Caco-2 (cell line): ENCODE results near the gene DENND1A. TPM values are rescaled to one million over a fixed set of nuclear protein-coding genes. Genes with fewer than 3 reads are reported as not detected.

Source experiments
- BruUV-seq: library from RNA; stranded (reverse); fragments of 400-500 nt; replicated peaks from 2 replicates; lab custom pipeline; 2021; lab: Mats Ljungman, UMichigan
- CTCF ChIA-PET: fragments of 300-600 bp; sonication (Branson Sonifier 250); formaldehyde crosslinking; loops from one replicate; lab custom pipeline; 2022; ENCODE audit warnings: antibody characterized with exemption; lab: Charles Lee
- POLR2A ChIA-PET: fragments of 300-600 bp; sonication (Branson Sonifier 250); formaldehyde crosslinking; loops from one replicate; lab custom pipeline; 2022; ENCODE audit warnings: antibody characterized with exemption; lab: Charles Lee
- DNase-seq, 2 experiments: peaks; one replicate each; pipeline versions ENCODE4 v3.0.0 to v3.0.0-alpha.2; 2020 to 2022
- H3K27me3 ChIP-seq: replicated peaks from 2 replicates; pipeline ENCODE4 v1.6.0; 2011; ENCODE audit warnings: low read length; ENCODE audit not compliant: control insufficient read depth, insufficient read depth
- H3K36me3 ChIP-seq: 2 replicates; pipeline ENCODE4 v1.5.1; 2011; ENCODE audit warnings: low read length; ENCODE audit not compliant: control insufficient read depth, insufficient read depth
- H3K4me1 ChIP-seq: fragments of 250-450 bp; sonication (Bioruptor Pico); 2 replicates; pipeline ENCODE4 v1.5.1; 2020; ENCODE audit warnings: mild to moderate bottlenecking
- H3K4me3 ChIP-seq: 2 replicates; pipeline ENCODE4 v1.5.1; 2011; ENCODE audit warnings: low read depth, mild to moderate bottlenecking, control low read depth, low read length
- H3K9me3 ChIP-seq: fragments of 250-450 bp; sonication (Bioruptor Pico); 2 replicates; pipeline ENCODE4 v1.5.1; 2020; ENCODE audit warnings: mild to moderate bottlenecking, moderate library complexity
- H3K27ac Mint-ChIP-seq: one replicate; pipeline ENCODE4 v1.8.0; 2022; ENCODE audit warnings: mixed read lengths; ENCODE audit not compliant: unreplicated experiment
- H3K27me3 Mint-ChIP-seq: one replicate; pipeline ENCODE4 v1.8.0; 2022; ENCODE audit warnings: mixed read lengths; ENCODE audit not compliant: insufficient read depth, unreplicated experiment
- H3K36me3 Mint-ChIP-seq: one replicate; pipeline ENCODE4 v1.8.0; 2022; ENCODE audit warnings: mild to moderate bottlenecking, mixed read lengths; ENCODE audit not compliant: insufficient read depth, unreplicated experiment
- H3K4me1 Mint-ChIP-seq: one replicate; pipeline ENCODE4 v1.8.0; 2022; ENCODE audit warnings: low read depth, mixed read lengths; ENCODE audit not compliant: unreplicated experiment
- H3K4me3 Mint-ChIP-seq: one replicate; pipeline ENCODE4 v1.8.0; 2022; ENCODE audit warnings: mild to moderate bottlenecking, moderate library complexity, mixed read lengths; ENCODE audit not compliant: unreplicated experiment
- H3K9me3 Mint-ChIP-seq: one replicate; pipeline ENCODE4 v1.8.0; 2022; ENCODE audit warnings: mixed read lengths; ENCODE audit not compliant: unreplicated experiment
- CTCF ChIP-seq, 2 experiments: fragments of 200-600 bp in 1 of 2; IDR thresholded peaks; 1 replicate in 1 of 2; 2 replicates in 1 of 2; pipeline versions ENCODE4 v1.5.1 to v1.8.0; 2011 to 2022; ENCODE audit warnings: antibody characterized with exemption in 1 of 2, control low read depth in 1 of 2, inconsistent platforms in 1 of 2, low read depth in 1 of 2, low read length in 1 of 2, mild to moderate bottlenecking in 1 of 2, moderate library complexity in 1 of 2; ENCODE audit not compliant: insufficient read depth in 1 of 2, severe bottlenecking in 1 of 2, unreplicated experiment in 1 of 2
- intact Hi-C: fragments of 100-400 bp; cut with micrococcal nuclease; formaldehyde crosslinking; loops from one replicate; pipeline ENCODE4 v1.10.0; 2022; ENCODE audit not compliant: unreplicated experiment
- total RNA-seq: library from RNA; stranded (reverse); gene quantifications from 2 replicates; pipeline ENCODE4 v1.2.3, GENCODE V29; 2022

DENND1A gene
- total RNA-seq, 1 experiment from 2014 or later: 41.6 TPM

DNA sequence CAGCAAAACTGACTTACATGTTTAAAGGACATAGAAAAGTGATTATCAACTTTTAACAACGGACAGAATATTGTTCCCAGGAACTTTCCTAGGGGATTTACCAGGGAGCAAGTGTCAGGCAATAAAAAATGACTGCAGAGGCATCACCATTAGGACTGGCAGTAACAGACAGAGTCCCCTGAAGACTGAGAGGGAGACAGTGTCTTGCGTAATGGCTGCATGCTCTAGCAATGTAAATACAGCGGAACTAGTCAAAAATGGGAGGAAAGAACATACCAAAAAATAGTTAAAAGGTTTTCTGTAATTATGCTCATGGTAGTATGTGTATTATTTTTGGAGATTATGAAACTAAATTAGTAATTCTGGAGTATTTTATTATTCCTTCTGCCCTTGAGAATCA, 392.1 kb downstream of the DENND1A start:
- Mint-ChIP-seq H3K9me3 (peaks cover 11% of the 10 kb centered on the region), H3K27me3 (no peaks in the 10 kb centered on the region), H3K27ac (no peak overlapping the region), H3K36me3 (peaks cover 14% of the 10 kb centered on the region), H3K4me3 (no peak overlapping the region), H3K4me1 (peaks cover 5% of the 10 kb centered on the region)
- ChIA-PET CTCF (no interaction called here), POLR2A (no interaction called here)
- TF ChIP-seq CTCF (IDR thresholded peaks at IDR 0.05; ENCODE audit: insufficient read depth in 1 of 2, low read depth in 1 of 2, low read length in 1 of 2, severe bottlenecking in 1 of 2, unreplicated experiment in 1 of 2): no peak
- no TSS peak for BruUV-seq
- intact Hi-C loops: no loop called here
- Histone ChIP-seq H3K27me3 (no peaks in the 10 kb centered on the region), H3K36me3 (no peaks in the 10 kb centered on the region), H3K4me1 (peaks cover 9% of the 10 kb centered on the region; the same call in 1 of the 2 replicates), H3K4me3 (no peak overlapping the region), H3K9me3 (no peaks in the 10 kb centered on the region)
- DNase-seq: no peak

GRCh38 chr9:123536455-123536868, 393.5 kb downstream of the DENND1A start:
- Mint-ChIP-seq H3K4me3 (no peak overlapping the region), H3K27ac (no peak overlapping the region), H3K9me3 (peaks cover 16% of the 10 kb centered on the region), H3K36me3 (peaks cover 10% of the 10 kb centered on the region), H3K4me1 (no peaks in the 10 kb centered on the region), H3K27me3 (no peaks in the 10 kb centered on the region)
- no peak for TF ChIP-seq CTCF (IDR thresholded peaks at IDR 0.05; ENCODE audit: insufficient read depth in 1 of 2, low read depth in 1 of 2, low read length in 1 of 2, severe bottlenecking in 1 of 2, unreplicated experiment in 1 of 2)
- CTCF ChIA-PET: interaction anchor here (0.7 kb wide), 1 partner anchor 217 kb away, joined by 3 read pairs; no protein-coding TSS in a partner anchor
- intact Hi-C loops: no loop called here
- BruUV-seq: no TSS peak
- Histone ChIP-seq H3K4me1 (no peaks in the 10 kb centered on the region), H3K4me3 (no peak overlapping the region), H3K27me3 (no peaks in the 10 kb centered on the region), H3K36me3 (no peaks in the 10 kb centered on the region), H3K9me3 (no peaks in the 10 kb centered on the region)
- POLR2A ChIA-PET: no interaction called here
- DNase-seq: no peak

GRCh38 chr9:123534336-123534735, 395.6 kb downstream of the DENND1A start:
- H3K36me3 Mint-ChIP-seq: peaks cover 16% of the 10 kb centered on the region
- no peaks in the 10 kb centered on the region for H3K36me3 ChIP-seq
- H3K4me3 ChIP-seq: no peak overlapping the region
- no peaks in the 10 kb centered on the region for H3K4me1 Mint-ChIP-seq
- TF ChIP-seq CTCF (IDR thresholded peaks at IDR 0.05; ENCODE audit: insufficient read depth in 1 of 2, low read depth in 1 of 2, low read length in 1 of 2, severe bottlenecking in 1 of 2, unreplicated experiment in 1 of 2): no peak
- ChIA-PET CTCF (no interaction called here), POLR2A (no interaction called here)
- no peaks in the 10 kb centered on the region for H3K27me3 Mint-ChIP-seq
- no peaks in the 10 kb centered on the region for H3K27me3 ChIP-seq
- peaks cover 33% of the 10 kb centered on the region for H3K9me3 Mint-ChIP-seq
- no TSS peak for BruUV-seq
- H3K4me3 Mint-ChIP-seq: no peak overlapping the region
- no peaks in the 10 kb centered on the region for H3K4me1 ChIP-seq
- intact Hi-C loops: no loop called here
- H3K9me3 ChIP-seq: peaks cover 9% of the 10 kb centered on the region; the same call in 1 of the 2 replicates
- no peak overlapping the region for H3K27ac Mint-ChIP-seq
- no peak for DNase-seq
